Upper lobe of left lung (tissue), 4 donors: ENCODE data around the gene SAXO2.
"Not testable (repeated sequence)": the region's sequence is repeated elsewhere in the genome, so short reads cannot be mapped to it uniquely, and the experiment has no call there.

Experiments
- EP300 ChIP-seq, 4 donors: sonication (generic); formaldehyde crosslinking; IDR thresholded peaks; one replicate each; pipeline ENCODE4 v1.5.1; 2017; ENCODE audit warnings: antibody characterized with exemption in 4 of 4, control low read depth in 2 of 4
- POLR2A ChIP-seq, 4 donors: fragments of 450-650 bp; IDR thresholded peaks; one replicate each; pipeline ENCODE4 v1.5.1; 2016 to 2017; ENCODE audit warnings: antibody characterized with exemption in 4 of 4, mild to moderate bottlenecking in 2 of 4
- POLR2AphosphoS5 ChIP-seq, 2 donors: sonication (generic); formaldehyde crosslinking; IDR thresholded peaks; one replicate each; pipeline ENCODE4 v1.5.1; 2017; ENCODE audit warnings: antibody characterized with exemption in 2 of 2
- TF ChIP-seq, protein P1 (sequence below), 6 experiments: fragments of 450-650 bp in 4 of 6; fragments of 200-600 bp in 2 of 6; sonication (generic) in 2 of 6; IDR thresholded peaks; one replicate each; pipeline ENCODE4 v1.5.1; 2016 to 2019; ENCODE audit warnings: antibody characterized with exemption in 6 of 6

DNA sequence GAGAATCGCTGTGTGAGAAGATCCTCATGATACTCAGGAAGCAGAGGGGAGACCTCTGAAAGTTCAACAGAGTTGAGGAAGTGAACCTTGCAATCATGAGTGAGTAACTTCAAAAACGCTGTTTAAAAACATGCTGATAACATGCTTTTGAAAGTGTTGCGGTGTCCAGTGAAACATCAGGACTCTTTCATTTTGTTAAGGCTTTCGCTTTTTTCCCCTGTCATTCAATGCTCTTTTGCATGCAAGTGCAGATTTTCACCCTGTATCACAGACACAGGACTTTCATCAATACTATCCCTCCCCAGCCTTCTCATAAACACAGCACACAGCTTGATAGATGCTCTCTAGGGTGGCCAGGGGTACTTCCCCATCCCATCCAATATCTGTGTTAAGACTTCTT lies 23.9 kb downstream of the SAXO2 start:
- TF ChIP-seq, protein P1, sequence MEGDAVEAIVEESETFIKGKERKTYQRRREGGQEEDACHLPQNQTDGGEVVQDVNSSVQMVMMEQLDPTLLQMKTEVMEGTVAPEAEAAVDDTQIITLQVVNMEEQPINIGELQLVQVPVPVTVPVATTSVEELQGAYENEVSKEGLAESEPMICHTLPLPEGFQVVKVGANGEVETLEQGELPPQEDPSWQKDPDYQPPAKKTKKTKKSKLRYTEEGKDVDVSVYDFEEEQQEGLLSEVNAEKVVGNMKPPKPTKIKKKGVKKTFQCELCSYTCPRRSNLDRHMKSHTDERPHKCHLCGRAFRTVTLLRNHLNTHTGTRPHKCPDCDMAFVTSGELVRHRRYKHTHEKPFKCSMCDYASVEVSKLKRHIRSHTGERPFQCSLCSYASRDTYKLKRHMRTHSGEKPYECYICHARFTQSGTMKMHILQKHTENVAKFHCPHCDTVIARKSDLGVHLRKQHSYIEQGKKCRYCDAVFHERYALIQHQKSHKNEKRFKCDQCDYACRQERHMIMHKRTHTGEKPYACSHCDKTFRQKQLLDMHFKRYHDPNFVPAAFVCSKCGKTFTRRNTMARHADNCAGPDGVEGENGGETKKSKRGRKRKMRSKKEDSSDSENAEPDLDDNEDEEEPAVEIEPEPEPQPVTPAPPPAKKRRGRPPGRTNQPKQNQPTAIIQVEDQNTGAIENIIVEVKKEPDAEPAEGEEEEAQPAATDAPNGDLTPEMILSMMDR (IDR thresholded peaks at IDR 0.05), result not testable (repeated sequence)
- TF ChIP-seq POLR2A, EP300, POLR2AphosphoS5 (IDR thresholded peaks at IDR 0.05): not testable (repeated sequence)
